NCI-H460 (cell line): ENCODE measurements around the gene ENDOV. TPM values are rescaled to one million over a fixed set of nuclear protein-coding genes. Genes with fewer than 3 reads are reported as not detected.

Experiments
- DNase-seq: peaks from one replicate; pipeline ENCODE4 v3.0.0-alpha.2; 2016; ENCODE audit warnings: low read depth; ENCODE audit errors: extremely low read depth
- polyA plus RNA-seq: library from polyadenylated mRNA; depleted of rRNA; stranded (reverse); fragments of >200 nt; gene quantifications from 2 replicates; pipeline ENCODE4 v1.2.3, GENCODE V29; 2014; cell fraction: nucleus; rRNA removed
- total RNA-seq: library from RNA; depleted of rRNA; stranded (reverse); fragments of >200 nt; shearing (Covaris generic); gene quantifications from 2 replicates; pipeline ENCODE4 v1.2.3, GENCODE V29; 2014; rRNA removed

The ENDOV gene
- 21.1 and 25.3 TPM in 2 replicates for total RNA-seq
- 40.4 and 40.5 TPM in 2 replicates for polyA plus RNA-seq

- peak; percentile 89 for DNase-seq
Measured at GRCh38 chr17:80414803-80415625, at the start of gene ENDOV. Gene ENDOV, plus strand, starts transcription at chr17:80415167. Its CDS starts 28 bp downstream, at chr17:80415195.

- no peak for DNase-seq
Measured at GRCh38 chr17:80365983-80366382, 49.0 kb upstream of the ENDOV start.

GRCh38 chr17:80367503-80367902, 47.5 kb upstream of the ENDOV start:
- DNase-seq = no peak

- no peak for DNase-seq
Measured at GRCh38 chr17:80371196-80371595, 43.8 kb upstream of the ENDOV start.

- no peak for DNase-seq
Measured at GRCh38 chr17:80372456-80372855, 42.5 kb upstream of the ENDOV start.

GRCh38 chr17:80372922-80373570, 41.9 kb upstream of the ENDOV start:
- DNase-seq = no peak

GRCh38 chr17:80374039-80374731, 40.8 kb upstream of the ENDOV start:
- no peak for DNase-seq

GRCh38 chr17:80374732-80375585, 40.0 kb upstream of the ENDOV start:
- no peak for DNase-seq

GRCh38 chr17:80376531-80376930, 38.4 kb upstream of the ENDOV start:
- no peak for DNase-seq

GRCh38 chr17:80377798-80378197, 37.2 kb upstream of the ENDOV start:
- DNase-seq = no peak

- no peak for DNase-seq
Measured at GRCh38 chr17:80379348-80379747, 35.6 kb upstream of the ENDOV start.

- no peak for DNase-seq
Measured at GRCh38 chr17:80380068-80380467, 34.9 kb upstream of the ENDOV start.

- DNase-seq = no peak
Measured at GRCh38 chr17:80380555-80381002, 34.4 kb upstream of the ENDOV start.

GRCh38 chr17:80381416-80381923, 33.5 kb upstream of the ENDOV start:
- no peak for DNase-seq

GRCh38 chr17:80382446-80382845, 32.5 kb upstream of the ENDOV start:
- no peak for DNase-seq

GRCh38 chr17:80382956-80383355, 32.0 kb upstream of the ENDOV start:
- DNase-seq = no peak

- no peak for DNase-seq
Measured at GRCh38 chr17:80384078-80384960, 30.6 kb upstream of the ENDOV start.

GRCh38 chr17:80385046-80385445, 29.9 kb upstream of the ENDOV start:
- DNase-seq = no peak

GRCh38 chr17:80386341-80386740, 28.6 kb upstream of the ENDOV start:
- no peak for DNase-seq
